Islet of Langerhans (tissue), 1 donor: ENCODE results near the gene SLC16A2.
A peak's percentile ranks its signal among the peaks of the same experiment; 100 is the strongest.

Experiments
- FAIRE-seq: peaks from one replicate; lab custom pipeline; 2011; peaks lifted over from hg19 to GRCh38; lab: Jason Lieb, UNC

The SLC16A2 gene

DNA sequence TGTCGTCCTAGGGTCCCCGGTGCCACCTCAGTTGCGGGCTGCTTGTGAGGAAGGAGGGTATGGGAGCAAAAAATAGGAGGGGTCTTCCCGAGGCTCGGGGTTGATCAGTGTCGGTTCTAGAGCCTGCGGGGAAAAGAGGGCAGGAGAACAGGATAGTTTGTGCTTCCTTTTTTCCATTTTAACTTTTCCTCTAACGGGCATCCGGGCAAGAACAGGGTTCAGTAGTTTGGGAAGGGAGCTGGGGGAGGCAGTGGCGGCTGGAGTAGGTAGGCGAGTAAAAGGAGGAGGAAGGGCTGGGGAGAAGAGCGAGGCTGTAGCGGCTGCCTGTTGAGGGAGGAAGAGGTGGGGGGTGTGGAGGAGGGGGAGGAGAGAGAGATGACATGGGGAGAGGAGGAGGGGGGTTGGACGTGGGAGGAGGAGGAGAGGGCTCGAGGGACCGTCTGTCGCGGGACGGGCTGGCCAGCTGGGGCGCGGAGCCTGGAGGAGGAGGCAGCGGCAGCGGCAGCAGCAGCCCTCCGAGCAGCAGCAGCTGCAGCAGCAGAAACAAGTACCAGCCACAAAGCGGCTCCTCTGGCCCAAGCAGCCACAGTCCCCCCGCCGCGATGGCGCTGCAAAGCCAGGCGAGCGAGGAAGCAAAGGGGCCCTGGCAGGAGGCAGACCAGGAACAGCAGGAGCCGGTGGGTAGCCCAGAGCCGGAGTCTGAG is at the start of gene SLC16A2:
TSS of gene SLC16A2 (plus strand) at position 458 of the 704 bp plus-strand sequence. CDS start at position 603, 145 bp downstream.
- no peak for FAIRE-seq

DNA sequence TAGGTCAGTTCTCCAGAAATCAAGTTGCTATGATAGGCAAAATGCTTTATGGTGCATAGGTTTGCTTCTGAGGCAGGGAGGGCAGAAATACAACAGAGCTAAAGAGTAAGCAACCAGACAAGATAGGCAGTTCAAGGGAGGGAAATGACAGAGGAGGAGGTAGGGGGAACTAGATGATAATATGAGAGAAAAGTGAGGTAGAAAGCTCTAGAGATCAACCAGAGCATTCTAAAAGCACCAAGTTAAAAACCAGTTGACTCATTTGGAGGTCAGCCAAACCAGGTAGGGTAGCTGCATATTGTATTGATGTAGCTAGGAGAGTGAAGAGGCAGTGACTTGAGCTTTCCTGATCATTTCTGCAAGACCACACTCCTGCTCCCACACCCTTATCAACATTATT is 49.0 kb upstream of the SLC16A2 start:
- FAIRE-seq: no peak

DNA sequence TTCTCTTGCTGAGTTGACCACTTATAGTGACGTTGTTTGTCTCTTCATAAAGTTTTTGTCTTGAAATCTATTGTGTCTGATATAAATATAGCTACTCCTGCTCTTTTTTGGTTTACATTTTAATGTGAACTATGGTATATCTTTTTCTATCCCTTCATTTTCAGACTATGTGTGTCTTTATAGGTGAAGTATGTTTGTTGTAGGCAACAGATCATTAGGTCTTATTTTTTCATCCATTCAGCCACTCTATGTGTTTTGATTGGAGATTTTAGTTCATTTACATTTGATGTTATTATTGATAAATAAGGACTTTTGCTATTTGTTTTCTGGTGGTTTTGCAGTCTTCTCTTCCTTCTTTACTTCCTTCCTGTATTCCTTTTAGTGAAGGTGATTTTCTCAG is 44.0 kb upstream of the SLC16A2 start:
- peak; percentile 58 for FAIRE-seq

DNA sequence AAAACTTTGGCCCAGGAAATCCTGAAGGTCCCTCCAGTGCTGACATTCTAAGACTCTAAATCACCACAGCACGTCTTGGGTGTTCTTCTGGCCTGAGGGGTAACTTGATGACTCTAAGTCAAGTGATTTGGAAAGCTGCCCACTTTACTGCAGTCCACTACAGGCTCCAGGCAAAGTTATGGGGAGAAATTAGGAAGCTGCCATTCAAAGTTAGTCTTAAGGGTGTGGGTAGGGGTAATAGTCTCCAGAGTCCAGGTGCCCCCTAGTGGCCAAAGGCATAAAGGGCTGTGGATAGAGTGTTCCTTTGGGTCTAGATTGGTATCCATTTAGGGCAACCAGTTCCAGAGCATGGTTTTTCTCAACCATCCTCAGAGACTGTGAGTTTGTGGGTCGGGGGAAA is 38.7 kb upstream of the SLC16A2 start:
- FAIRE-seq: no peak

DNA sequence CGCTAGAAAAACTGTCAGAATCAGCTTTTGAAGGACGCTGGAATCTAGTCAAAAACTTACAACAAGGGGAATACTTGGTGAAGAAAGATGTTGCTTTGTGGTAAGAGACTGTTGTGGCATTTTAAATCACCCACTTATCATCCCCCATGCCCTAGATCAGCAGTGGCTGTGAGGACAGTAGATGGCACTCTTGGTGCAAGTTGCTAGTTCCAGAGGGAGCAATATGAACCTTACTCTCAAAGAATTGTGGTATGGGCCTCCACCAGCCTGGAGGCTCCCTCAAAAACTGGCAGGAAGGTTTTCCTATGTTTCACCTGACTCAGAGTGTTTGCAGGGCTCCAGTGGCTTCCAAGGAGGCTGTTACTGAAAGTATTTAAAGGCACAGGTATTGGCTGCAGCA is 37.7 kb upstream of the SLC16A2 start:
- peak; percentile 96 for FAIRE-seq

DNA sequence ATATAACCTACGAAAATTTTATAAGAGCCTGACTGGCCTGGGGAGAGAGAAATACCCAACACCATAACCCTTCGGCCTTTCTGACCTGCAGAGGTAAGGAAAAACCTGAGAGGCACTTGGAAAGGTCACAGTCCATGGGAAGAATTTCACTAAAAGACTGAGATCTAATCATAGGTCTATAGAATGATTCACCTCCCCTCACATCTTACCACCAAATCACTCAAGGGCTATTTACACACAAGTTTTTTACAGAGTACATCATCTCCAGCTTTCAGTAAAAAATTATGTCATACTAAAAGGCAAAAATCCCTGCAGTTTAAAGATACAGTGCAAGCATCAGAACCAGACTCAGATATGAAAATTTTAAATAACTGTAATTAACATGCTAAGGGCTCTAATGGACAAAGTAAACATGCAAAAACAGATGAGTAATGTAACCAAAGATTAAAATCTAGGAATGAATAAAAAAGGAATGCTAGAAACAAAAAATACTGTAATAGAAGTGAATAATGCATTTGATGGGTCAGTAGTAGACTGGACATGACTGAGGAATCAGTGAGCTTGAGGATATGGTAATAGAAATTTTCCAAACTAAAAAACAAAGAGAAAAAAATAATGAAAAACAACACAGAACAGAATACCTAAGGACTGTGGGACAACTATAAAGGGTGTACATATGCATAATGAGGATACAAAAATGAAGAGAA is 32.1 kb upstream of the SLC16A2 start:
- no peak for FAIRE-seq

DNA sequence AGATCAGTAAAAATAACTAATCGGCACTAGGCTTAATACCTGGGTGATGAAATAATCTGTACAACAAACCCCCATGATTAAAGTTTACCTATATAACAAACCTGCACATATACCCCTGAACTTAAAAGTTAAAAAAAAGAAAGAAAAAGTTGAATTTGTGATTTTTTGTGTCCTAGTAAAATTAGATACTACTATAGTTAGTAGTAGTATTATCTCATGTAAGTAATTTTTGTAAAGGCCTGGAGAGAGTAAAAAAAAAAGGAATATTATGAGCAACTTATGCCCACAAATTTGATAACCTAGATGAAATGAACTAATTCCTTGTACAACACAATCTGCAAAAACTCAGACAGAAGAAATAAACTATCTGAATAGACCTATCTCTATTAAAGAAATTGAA is 25.7 kb upstream of the SLC16A2 start:
- no peak for FAIRE-seq

DNA sequence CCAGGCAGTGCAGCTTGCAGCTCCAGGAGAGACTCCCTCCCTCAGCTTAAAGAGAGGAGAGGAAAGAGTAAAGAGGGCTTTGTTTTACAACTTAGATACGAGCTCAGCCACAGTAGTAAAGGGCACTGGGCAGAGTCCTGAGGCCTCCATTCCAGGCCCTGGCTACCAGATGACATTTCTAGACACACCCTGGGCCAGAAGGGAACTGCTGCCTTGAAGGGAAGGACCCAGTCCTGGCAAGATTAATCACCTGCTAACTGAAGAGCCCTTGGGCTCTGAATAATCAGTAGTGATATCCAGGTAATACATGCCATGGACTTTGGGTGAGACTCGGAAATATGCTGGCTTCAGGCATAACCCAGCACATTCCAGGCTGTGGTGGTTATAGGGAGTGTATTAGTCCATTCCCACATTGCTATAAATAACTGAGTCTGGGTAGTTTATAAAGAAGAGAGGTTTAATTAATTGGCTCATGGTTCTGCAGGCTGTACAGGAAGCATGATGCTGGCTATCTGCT is 15.3 kb upstream of the SLC16A2 start:
- no peak for FAIRE-seq

DNA sequence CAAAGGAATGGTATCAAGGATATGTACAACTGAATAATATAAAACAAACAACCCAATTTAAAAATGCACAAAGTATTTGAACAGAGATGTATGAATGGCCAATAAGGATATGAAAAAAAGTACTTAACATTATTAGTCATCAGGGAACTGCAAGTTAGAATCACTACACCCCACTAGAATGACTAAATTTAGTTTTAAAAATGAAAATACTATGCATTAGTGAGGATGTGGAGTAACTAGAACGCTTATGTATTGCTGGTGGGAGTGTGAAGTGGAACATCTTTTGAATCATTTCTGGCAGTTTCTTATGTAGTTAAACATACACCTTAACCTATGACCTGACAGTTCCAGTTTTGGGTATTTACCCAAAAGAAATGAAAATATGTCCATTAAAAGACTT is 13.0 kb upstream of the SLC16A2 start:
- no peak for FAIRE-seq

DNA sequence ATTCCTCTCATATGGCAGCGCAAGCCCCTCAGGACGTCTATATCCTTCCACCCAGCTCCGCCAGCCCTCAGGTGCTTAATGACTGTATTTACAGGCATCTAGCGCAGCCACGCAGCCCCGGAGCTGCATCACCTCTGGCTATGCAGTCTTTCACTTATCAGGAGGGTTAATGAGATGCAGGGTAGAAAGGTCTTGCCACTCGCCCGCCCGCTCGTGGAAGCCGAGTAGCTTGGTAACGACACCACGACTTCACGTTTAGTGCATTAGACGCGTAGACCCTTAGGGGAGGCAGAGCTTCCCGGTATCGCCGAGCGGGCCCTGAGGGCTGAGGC is 1.5 kb upstream of the SLC16A2 start:
- no peak for FAIRE-seq

DNA sequence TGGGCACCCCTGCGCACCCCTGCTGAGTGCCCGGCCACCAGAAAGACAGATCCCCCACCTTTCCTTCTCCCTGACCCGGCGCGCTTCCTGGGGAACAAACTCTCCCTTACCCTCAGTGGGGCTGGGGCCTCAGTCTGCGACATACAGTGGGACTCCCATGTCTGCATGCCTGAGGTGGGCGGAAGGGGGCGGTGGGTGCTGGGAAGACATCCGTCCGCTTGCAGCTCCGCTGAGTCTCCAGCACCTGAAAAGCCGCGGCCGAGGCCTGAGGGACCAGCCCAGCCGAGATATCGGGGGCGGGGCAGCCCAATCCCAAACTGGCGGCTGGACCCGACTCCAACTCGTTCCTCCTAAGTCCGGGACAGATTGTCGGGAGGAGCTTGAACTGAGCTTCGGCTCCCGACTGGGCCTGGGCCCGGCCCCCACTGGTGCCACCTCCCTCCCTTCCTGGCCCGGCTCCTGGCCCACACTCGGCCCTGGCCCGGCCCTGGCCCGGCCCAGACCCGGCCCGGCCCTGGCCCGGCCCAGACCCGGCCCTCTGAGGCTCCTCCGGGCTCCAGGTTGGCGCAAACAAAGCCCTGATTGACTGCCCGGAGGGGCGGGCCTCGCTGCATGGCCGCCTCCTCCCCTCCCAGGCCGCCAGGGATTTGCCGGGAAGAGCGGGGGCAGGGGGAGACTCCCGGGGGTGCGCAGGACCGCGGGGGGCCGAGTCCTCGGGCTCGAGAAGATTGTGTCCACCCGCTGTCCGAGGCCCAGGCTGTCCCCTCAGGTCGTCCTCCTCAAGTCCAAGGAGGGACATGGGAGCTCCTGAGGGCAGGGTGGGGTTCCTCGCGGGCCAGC is 877 bp upstream of the SLC16A2 start:
- no peak for FAIRE-seq

DNA sequence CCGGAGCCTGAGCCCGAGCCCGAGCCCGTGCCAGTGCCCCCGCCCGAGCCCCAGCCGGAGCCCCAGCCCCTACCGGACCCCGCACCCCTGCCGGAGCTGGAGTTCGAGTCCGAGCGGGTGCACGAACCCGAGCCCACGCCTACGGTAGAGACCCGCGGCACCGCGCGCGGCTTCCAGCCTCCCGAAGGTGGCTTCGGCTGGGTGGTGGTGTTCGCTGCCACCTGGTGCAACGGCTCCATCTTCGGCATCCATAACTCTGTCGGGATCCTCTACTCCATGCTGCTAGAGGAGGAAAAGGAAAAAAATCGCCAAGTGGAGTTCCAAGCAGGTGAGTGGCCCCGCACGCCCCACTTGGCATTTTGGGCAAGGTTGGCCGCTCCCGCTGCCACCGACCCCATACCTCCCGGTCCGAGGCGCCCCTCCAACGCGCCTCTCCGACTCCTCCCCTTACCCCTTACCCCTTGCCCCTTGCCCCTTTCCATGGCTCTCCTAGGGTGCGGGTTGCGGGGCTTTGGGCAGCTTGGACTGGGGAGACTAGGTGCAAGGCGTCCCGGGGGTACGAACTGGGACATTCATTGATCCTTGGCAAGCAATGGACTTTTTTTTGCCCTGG is 553 bp downstream of the SLC16A2 start:
- no peak for FAIRE-seq

DNA sequence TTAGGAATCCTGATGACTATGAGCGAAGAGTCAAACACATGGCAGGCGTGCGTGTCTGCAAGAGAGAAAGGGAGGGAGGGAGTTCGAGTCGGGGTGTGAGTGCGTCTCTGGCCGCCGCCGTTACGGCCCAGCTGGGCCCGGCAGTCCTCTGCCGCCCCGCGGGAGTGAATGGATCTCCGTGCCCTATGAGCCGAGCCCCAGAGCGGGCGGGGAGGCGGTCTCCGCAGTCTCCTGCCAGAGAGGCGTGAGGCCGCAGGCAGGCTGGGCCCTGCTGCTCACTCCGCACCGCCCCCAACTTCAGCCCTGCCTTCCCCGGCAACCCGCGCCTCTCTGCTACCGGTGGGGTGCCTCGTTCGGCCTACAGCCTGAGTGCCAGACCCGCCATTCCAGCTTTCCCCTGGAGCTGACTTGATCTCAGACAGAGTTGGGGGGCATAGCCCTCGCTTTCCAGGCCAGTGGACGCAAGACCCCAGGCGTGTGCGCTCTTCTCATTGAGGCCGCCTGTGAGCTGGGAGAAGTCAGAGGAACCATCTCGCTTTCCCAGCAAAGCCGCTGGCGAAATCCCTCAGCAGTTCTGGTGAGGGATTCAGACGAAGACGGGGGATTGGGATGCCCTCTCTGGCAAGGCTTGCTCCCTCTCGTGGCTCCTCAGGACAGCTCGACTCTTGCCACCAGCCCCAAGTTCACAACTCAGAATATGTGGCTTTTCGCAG is 1.4 kb downstream of the SLC16A2 start:
- no peak for FAIRE-seq

DNA sequence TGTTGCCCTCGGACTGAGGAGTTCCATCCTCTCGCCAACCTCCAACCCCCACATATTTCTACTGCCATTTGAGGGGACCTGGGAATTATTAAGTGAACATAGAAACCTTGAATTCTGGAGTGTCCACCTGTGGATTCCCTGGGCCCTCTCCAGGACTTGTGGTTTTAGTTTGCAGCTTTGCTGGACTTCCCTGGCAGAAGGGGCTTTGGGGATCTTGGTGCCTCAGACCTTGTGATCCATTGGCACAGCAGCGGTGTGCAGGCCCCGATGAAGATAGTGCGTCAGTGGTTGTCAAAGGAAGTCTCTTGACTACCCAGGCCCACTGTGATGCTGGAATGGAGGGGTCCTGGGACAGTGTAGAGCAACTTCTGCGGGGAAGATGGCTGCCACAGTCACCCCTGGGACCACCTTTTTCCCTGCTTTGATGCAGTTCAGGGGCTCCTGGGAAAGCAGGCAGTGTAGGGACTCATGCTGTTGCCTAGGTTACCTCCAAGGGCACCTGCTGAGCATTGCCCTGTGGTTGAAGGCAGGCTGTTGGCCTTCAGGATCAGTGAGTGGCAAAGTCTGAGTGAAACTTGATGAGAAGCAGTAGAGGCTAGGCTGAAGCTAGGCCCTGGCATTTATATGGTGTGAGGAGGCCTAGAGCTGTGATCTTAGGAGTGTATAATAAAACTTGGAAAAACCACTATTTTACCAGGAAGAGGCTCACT is 2.2 kb downstream of the SLC16A2 start:
- FAIRE-seq: no peak

DNA sequence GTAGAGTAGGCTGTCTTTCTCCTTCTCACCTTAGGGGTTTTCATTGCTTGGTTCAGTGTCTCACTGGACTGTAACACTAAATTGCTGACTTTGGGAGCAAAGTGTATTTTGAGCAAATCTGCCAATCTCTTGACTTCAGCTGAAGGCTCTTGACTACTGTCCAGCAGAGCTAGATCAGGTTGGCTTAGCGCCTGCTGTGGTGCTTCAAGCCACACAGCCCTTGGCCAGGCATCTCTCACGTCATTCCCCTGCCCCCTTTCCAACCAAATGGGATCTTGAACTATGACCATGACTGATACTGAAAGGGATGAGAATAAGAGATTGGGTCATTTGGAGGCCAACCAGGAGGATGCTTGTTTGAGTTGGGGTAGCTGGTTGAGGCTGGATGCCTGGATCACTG is 4.8 kb downstream of the SLC16A2 start:
- no peak for FAIRE-seq

DNA sequence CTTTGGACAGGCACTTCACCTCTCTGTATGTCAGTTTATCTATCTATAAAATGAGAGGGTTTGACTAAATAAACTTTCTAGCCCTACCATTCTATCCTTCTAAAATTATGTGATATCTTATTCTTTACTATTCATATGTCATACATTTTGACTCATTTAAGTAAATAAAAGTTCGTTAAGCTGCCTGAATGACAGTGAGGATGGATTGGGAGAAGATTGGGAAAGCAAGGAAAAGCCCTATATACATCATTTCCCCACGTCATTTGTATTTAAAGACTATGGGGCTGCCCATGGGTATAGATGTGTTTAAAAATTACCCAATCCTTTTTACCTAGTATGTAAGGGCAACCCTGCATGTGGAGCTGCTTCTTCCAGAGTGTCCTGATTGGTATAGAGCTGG is 5.3 kb downstream of the SLC16A2 start:
- FAIRE-seq: no peak

DNA sequence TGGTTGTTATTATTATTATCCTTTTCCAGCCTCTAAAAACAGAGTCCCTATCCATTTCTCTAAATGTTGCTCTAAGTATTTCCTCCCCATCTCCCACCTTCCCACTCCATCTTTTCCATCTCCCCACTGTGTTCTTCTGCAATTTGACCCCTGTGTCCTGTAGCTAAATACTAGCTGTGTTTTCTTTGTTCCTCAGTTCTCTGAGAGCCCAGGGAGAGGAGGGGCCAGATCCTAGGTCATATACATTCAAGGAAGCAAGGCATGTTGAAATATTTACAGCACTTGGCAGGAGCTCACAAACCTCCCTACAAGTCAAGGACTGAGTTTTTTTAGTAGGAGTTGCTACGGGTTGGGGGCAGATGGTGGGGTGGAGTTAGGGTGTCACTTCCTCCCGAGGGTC is 10.5 kb downstream of the SLC16A2 start:
- no peak for FAIRE-seq

DNA sequence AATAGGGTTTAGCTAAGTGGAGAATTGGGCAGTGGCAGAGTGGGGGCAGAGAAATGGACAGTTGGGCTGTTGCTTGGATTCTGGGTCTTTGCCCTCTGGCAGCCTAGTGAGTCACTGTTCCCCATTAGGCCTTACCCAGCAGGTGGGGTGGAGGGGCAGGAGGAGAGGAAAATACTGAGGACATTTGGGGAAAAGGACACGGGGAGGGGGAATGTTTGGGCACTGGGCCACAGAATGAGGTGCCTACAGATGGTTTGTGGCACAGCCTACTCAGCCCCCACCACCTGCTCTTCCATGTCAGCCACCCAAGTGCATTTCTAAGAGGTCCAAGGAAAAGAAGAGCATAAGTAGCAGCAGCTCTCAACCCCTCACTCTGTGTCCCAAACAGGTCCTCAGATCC is 13.0 kb downstream of the SLC16A2 start:
- no peak for FAIRE-seq

DNA sequence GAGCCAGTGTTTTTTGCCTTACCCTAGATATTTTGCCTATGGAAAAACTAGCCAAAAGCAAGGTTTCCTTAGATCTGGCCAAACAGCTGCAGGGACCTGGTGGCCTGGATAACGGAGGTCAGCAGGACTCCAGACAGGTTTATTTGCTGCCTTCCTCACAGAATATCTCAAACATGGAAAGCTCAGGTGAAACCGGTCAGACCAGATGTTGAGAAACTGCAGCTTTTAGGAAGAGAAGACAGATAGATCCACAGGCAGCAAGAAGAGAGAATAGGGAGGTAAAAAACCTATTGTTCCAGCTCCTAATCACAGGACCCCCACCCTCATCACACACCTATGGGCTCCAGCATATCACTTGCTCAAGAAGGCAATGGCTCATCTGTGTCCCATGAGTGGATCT is 16.2 kb downstream of the SLC16A2 start:
- no peak for FAIRE-seq

DNA sequence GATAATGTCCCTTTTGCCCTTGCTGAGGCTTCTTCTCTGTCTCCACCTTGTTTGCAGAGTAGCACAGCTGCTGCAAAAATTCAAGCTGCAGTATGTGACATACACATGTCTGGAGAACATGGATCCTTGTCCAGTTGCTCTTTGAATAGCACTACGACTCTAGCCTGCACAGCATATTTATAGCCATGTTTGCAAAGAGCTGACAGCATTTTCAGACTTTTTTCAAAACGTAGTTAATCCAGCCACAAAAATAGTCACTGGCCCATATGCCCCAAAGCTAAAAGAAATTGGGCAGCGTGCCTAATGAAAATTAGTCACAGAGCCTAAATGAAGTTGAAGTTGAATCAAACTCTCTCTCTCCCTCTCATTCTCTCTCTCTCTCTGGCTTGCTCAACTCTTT is 17.5 kb downstream of the SLC16A2 start:
- FAIRE-seq: no peak

DNA sequence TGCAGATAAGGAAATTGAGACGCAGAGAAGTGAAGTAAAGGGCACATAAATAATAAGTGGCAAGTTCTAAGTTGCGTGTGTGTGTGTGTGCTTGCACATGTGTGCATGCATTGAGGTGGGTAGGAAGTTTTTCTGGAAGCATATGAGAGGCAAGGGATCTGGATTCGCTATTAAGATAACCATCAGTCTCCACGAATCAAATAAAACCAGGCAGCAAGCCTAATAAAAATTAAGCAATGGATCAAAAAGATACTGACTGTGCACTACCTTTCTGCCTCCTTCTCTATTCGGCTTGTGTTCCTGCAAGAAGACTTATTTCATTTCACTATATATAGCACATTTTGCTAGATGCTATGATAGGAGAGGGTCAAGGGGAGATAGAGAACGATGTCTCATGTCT is 23.8 kb downstream of the SLC16A2 start:
- FAIRE-seq: no peak
